ENCODE results near the gene ZDHHC1.

ZDHHC1 gene

DNA sequence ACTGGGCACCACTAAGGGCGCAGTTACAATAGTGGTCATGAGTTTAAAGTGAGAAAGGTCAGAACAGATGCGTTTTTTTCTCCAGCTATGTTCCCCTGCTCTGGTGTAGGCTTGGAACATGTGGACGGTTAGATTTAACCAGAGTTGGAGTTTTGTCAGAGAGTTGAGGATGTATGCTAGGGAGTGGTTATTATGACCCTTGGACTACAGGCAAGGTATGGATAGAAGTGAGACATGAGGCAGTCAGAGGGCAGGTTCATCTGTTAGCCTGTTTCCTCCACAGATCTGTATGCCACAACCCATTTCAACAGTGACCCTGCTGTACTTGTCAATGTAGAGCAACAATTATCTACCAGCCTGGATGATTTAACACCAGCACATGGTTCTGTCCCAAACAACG, 45.6 kb downstream of the ZDHHC1 start:
- TF ChIP-seq GATA3 (IDR thresholded peaks at IDR 0.05; ENCODE audit: low read depth, low read length) (no peak), GATA2 (IDR thresholded peaks at IDR 0.05; ENCODE audit: low read depth, low read length) (no peak)

DNA sequence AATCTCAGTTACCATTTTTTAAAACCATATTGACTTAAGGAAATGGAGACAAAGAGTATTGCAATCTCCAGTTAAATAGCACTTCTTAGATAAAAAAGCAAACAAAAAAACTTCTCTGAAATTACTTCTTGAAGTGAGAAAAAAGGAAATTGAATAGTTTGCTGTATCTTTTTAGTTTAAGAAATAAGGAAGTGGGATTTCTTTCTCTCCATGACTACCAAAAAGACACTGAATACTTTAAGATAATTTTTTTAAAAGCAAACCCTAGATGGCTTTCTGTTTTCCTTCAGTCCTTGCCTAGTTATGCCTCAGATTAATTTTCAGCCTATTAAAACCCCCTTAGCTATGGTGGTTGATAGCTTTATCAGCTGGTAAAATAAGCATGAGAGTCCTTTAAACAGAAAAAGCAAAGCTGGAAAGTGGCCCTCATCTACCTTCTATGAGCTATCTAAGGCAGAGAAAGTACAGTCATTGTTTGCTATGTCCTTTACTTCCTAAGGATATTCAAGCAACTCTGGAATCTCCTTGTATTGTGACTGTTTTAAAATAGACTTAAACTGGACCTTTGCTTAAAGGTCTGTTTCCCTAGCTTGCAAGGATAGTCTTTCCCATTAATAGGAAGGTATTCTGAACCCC, 51.6 kb downstream of the ZDHHC1 start:
- TF ChIP-seq GATA3 (IDR thresholded peaks at IDR 0.05; ENCODE audit: low read depth, low read length) = no peak
- no peak for TF ChIP-seq GATA2 (IDR thresholded peaks at IDR 0.05; ENCODE audit: low read depth, low read length)

DNA sequence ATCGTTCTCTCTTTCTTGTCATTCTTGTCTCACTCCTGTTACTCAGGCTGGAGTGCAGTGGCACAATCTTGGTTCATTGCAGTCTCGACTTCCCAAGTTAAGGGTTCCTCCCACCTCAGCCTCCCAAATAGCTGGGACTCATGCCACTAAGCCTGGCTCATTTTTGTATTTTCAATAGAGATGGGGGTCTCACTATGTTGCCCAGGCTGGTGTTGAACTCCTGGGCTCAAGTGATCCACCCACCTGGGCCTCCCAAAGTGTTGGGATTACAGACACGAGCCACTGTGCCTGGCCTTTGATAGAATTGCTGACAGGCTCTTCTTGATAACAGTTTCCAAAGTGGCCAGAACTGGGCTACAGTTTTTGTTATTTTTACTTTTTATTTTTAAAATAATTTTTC, 55.2 kb downstream of the ZDHHC1 start:
- no peak for TF ChIP-seq GATA2 (IDR thresholded peaks at IDR 0.05; ENCODE audit: low read depth, low read length)
- no peak for TF ChIP-seq GATA3 (IDR thresholded peaks at IDR 0.05; ENCODE audit: low read depth, low read length)

DNA sequence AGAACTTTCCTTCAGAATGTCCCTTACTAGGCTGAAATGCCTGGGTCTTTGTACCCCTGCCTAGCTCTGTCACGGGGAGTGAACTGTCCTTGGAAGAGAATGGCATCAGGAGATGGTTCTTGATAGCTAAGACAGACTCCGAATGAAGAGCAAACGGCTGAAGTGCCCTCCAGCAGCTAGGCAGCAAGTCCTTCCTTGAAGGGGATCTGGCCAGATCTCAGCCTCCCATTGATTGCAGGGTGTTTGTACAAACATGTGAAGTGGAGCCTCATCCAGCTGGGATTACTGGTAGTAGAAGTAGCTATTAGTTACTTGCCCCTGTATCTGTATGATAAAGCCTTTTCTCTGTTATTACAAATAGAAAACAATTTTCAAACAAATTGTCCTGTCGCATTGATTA, 58.7 kb downstream of the ZDHHC1 start:
- no peak for TF ChIP-seq GATA3 (IDR thresholded peaks at IDR 0.05; ENCODE audit: low read depth, low read length)

DNA sequence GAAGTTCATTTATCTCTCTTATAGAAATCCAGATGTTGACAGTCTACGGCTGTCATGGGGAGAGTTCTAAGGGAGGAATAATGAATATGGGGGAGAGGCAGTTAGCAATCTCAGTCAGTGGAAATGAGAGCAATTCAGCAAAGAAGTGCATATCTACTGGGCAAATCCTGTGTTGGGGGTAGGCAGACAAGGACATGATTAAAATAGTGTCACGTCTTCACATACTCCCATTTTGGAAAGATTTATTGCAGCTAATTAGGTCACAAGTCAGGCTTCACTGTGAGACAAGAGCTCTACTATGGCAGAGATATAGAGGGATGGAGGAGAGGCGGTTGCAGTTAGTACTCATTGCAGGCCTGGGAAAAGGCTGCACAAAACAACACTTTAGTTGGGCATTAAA, 59.9 kb downstream of the ZDHHC1 start:
- TF ChIP-seq GATA3 (IDR thresholded peaks at IDR 0.05; ENCODE audit: low read depth, low read length) (no peak), GATA2 (IDR thresholded peaks at IDR 0.05; ENCODE audit: low read depth, low read length) (no peak)

DNA sequence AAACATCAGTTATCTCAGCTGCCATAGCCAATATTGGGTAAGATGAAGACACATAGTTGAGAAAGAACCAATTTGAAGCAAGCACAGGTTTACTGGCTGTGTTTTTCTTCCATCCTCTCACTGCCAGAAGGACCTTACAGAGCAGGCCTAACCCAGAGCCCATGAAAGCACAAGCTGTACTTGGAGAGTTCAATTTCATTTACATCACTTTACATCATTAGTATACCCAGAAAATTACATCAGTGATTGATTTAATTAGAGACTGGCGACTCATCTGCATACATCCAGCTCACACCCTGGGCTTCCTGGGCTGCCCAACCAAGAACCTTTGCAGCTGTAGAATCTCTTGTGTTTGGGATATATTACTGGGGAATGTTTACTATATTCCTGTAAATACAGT, 66.0 kb downstream of the ZDHHC1 start:
- TF ChIP-seq GATA2 (IDR thresholded peaks at IDR 0.05; ENCODE audit: low read depth, low read length) (no peak), GATA3 (IDR thresholded peaks at IDR 0.05; ENCODE audit: low read depth, low read length) (no peak)

DNA sequence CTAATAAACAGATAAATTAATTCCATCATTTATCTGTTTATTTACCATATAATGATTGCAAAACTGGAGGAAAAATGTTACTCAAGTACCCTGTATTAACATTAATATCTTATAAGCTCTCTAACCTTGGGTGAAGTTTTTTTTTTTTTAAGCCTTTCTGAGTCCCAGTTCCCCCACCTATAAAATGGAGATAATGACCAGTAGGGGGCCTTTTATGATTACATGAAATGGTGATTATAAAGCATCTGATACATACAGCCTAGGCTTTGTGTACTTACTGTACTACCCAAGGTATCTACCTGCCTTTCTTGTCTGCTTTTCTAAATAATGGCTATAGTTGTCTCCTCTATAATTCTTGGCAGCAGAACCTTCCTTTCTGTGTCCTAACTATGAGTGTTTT, 67.1 kb downstream of the ZDHHC1 start:
- TF ChIP-seq GATA3 (IDR thresholded peaks at IDR 0.05; ENCODE audit: low read depth, low read length) = no peak
- TF ChIP-seq GATA2 (IDR thresholded peaks at IDR 0.05; ENCODE audit: low read depth, low read length) = no peak

DNA sequence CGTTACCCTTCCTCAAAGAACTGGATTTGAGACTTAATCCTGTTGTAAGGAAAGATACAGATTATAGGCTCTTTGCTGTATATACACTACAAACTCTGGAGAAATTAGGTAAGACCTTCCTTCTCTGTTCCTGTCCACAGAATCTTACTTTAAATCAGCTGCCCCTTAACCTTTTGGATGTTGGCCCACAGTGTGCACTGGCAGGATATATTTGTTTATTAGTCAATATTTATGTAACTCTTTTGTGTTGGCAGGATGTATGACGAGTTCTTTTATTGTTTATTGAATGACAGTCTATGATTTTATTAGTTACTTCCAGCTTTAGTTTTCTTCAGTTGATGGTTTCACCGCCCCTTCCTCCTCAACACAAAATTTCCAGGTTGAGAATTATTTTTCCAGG, 69.9 kb downstream of the ZDHHC1 start:
- TF ChIP-seq GATA2 (IDR thresholded peaks at IDR 0.05; ENCODE audit: low read depth, low read length) (no peak), GATA3 (IDR thresholded peaks at IDR 0.05; ENCODE audit: low read depth, low read length) (no peak)

DNA sequence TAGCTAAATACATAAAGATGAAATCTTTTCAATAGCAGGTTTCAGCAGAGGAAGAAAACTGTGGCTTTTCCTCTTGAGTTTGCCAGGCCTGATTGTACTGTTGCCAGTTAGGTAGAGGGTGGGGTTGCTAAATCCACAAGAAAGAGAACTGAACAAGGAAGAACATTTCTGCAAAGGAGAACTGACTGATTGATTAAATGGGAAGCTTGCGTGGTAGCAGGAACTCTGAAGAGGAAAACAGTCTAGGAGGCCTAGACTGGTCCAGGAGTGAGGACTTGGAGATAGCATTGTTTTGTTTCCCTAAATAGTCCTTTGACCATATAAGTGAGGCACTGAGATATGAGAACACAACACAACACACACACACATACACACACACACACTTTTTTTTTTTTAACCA, 70.9 kb downstream of the ZDHHC1 start:
- no peak for TF ChIP-seq GATA2 (IDR thresholded peaks at IDR 0.05; ENCODE audit: low read depth, low read length)
- no peak for TF ChIP-seq GATA3 (IDR thresholded peaks at IDR 0.05; ENCODE audit: low read depth, low read length)
